HG03045 (cell line): ENCODE data around the gene EEA1.

Experiments used
- ATAC-seq: cut with Tn5 transposase; IDR thresholded peaks from one replicate; pipeline ENCODE4 v1.9.1; 2021; ENCODE audit warnings: mild to moderate bottlenecking, moderate library complexity; ENCODE audit not compliant: unreplicated experiment

Gene EEA1

GRCh38 chr12:92721130-92721529 lies 208.0 kb downstream of the EEA1 start:
- ATAC-seq, result no peak
